ENCODE results near the gene CPEB4. TPM values are rescaled to one million over a fixed set of nuclear protein-coding genes. Genes with fewer than 3 reads are reported as not detected.

CPEB4 gene
- total and polyA plus RNA-seq, 9 of the 15 experiments (the other 6 are each of a cell fraction or from before 2014, with no cell fraction given): 7.4 to 21.3 (median 12.4) TPM

DNA sequence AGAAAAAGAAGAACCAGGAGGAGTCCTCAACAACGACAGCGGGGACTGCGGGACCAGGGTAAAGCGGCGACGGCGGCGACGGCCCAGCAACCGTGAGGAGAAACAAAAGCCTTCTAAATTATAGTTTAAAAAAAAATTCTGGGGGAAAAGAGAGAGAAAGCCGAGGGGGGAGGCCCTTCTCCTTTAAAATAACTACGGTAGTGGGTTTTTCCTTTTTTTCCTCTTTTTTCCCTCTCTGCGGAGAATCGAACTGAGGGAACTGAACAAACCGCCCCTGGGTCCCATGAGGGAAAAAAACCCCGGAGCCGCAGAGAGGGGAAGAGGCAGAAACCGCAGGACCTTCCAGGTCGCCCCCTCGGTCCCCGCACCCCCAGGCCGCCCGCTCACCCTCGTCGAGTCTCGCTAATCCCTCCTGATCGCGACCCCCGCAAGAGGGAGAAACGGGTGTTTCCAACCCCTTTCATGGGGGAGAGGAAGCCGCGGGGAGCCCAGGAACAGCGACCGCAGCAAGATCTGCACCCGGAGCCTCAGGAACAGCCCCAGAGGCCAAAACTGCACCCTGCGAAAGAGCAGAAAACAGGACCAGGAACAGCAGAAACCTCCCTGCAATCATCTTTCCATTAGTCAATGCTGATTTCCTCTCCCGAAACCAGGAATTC lies 453 bp downstream of the CPEB4 start (continued):
- TF ChIP-seq, protein P1, sequence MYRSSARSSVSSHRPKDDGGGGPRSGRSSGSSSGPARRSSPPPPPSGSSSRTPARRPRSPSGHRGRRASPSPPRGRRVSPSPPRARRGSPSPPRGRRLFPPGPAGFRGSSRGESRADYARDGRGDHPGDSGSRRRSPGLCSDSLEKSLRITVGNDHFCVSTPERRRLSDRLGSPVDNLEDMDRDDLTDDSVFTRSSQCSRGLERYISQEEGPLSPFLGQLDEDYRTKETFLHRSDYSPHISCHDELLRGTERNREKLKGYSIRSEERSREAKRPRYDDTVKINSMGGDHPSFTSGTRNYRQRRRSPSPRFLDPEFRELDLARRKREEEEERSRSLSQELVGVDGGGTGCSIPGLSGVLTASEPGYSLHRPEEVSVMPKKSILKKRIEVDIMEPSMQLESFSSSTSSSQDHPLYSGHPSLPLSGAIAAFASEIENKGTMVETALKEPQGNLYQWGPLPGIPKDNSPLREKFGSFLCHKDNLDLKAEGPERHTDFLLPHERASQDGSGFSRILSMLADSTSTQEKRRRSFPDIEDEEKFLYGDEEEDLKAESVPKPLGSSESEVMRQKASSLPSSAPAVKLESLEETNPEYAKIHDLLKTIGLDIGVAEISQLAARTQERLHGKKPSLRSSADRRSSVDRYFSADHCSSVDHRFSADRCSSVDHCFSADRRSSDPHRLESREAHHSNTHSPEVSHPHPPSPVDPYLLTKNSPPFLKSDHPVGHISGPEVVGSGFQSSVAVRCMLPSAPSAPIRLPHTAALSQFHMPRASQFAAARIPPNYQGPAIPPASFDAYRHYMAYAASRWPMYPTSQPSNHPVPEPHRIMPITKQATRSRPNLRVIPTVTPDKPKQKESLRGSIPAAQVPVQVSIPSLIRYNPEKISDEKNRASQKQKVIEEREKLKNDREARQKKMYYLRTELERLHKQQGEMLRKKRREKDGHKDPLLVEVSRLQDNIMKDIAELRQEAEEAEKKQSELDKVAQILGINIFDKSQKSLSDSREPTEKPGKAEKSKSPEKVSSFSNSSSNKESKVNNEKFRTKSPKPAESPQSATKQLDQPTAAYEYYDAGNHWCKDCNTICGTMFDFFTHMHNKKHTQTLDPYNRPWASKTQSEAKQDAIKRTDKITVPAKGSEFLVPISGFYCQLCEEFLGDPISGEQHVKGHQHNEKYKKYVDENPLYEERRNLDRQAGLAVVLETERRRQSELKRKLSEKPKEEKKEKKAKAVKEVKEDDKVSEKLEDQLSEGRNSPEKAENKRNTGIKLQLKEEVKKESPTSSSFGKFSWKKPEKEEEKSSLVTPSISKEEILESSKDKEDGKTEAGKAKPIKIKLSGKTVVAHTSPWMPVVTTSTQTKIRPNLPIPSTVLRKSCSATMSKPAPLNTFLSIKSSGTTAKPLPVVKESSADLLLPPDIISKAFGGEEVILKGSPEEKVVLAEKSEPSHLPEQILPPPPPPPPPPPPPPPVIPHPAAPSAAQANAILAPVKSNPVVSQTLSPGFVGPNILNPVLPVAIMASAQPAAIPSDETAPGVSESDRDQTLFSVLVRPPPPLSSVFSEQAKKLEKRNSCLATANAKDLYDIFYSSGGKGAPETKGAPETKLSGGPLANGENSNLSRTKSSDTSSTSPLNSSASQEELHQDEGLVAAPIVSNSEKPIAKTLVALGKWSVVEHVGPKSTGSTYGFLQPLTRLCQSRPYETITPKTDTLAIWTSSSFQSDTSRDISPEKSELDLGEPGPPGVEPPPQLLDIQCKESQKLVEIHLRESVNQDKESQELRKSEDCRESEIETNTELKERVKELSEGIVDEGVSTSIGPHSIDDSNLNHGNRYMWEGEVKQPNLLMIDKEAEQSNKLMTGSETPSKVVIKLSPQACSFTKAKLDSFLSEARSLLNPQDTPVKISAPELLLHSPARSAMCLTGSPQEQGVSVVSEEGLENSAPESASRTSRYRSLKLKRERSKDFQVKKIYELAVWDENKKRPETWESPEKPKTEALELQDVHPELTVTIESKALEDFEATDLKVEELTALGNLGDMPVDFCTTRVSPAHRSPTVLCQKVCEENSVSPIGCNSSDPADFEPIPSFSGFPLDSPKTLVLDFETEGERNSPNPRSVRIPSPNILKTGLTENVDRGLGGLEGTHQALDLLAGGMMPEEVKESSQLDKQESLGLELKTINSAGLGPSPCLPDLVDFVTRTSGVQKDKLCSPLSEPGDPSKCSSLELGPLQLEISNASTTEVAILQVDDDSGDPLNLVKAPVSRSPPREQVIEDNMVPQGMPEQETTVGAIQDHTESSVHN (IDR thresholded peaks at IDR 0.05; ENCODE audit: borderline replicate concordance in 1 of 2, low read depth in 1 of 2): no peak
- TF ChIP-seq, protein P2, sequence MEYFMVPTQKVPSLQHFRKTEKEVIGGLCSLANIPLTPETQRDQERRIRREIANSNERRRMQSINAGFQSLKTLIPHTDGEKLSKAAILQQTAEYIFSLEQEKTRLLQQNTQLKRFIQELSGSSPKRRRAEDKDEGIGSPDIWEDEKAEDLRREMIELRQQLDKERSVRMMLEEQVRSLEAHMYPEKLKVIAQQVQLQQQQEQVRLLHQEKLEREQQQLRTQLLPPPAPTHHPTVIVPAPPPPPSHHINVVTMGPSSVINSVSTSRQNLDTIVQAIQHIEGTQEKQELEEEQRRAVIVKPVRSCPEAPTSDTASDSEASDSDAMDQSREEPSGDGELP (CRISPR knock-in tag; IDR thresholded peaks at IDR 0.05; ENCODE audit: borderline replicate concordance): peak; percentile 2; the same call in 1 of the 2 replicates
- TF ChIP-seq ESRRA (IDR thresholded peaks at IDR 0.05; ENCODE audit: borderline replicate concordance, low read depth): no peak
- no peak for TF ChIP-seq ILF3 (IDR thresholded peaks at IDR 0.05; ENCODE audit: borderline replicate concordance)
- no peak for TF ChIP-seq KDM2B (CRISPR knock-in tag; IDR thresholded peaks at IDR 0.05)
- TF ChIP-seq ETV1 (tag; conservative IDR thresholded peaks at IDR 0.05; ENCODE audit: low read depth): no peak
- TF ChIP-seq, protein P3, sequence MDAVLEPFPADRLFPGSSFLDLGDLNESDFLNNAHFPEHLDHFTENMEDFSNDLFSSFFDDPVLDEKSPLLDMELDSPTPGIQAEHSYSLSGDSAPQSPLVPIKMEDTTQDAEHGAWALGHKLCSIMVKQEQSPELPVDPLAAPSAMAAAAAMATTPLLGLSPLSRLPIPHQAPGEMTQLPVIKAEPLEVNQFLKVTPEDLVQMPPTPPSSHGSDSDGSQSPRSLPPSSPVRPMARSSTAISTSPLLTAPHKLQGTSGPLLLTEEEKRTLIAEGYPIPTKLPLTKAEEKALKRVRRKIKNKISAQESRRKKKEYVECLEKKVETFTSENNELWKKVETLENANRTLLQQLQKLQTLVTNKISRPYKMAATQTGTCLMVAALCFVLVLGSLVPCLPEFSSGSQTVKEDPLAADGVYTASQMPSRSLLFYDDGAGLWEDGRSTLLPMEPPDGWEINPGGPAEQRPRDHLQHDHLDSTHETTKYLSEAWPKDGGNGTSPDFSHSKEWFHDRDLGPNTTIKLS (IDR thresholded peaks at IDR 0.05; ENCODE audit: borderline replicate concordance, low read depth): no peak
- no peak for TF ChIP-seq MXI1 (IDR thresholded peaks at IDR 0.05; ENCODE audit: low read depth, low read length)
- 0 out of 4 replicates have a peak, but pooled peaks of 1 of the 2 experiments have one; percentile 7 for TF ChIP-seq NONO (IDR thresholded peaks at IDR 0.05; ENCODE audit: low read depth in 2 of 2, low read length in 1 of 2)
- no peak for TF ChIP-seq KDM5B (IDR thresholded peaks at IDR 0.05; ENCODE audit: insufficient replicate concordance, low read depth, low read length)
- peak; percentile 29; the same call in 1 of the 2 replicates for TF ChIP-seq BCOR (IDR thresholded peaks at IDR 0.05)
- no peak for TF ChIP-seq PYGO2 (tag; IDR thresholded peaks at IDR 0.05)
- TF ChIP-seq POLR3G (IDR thresholded peaks at IDR 0.05; ENCODE audit: extremely low read depth, insufficient read length, insufficient replicate concordance): no peak
- TF ChIP-seq, protein P4, sequence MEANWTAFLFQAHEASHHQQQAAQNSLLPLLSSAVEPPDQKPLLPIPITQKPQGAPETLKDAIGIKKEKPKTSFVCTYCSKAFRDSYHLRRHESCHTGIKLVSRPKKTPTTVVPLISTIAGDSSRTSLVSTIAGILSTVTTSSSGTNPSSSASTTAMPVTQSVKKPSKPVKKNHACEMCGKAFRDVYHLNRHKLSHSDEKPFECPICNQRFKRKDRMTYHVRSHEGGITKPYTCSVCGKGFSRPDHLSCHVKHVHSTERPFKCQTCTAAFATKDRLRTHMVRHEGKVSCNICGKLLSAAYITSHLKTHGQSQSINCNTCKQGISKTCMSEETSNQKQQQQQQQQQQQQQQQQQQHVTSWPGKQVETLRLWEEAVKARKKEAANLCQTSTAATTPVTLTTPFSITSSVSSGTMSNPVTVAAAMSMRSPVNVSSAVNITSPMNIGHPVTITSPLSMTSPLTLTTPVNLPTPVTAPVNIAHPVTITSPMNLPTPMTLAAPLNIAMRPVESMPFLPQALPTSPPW (CRISPR knock-in tag; IDR thresholded peaks at IDR 0.05): no peak
